Measurements from ENCODE around the gene FAU. TPM values are rescaled to one million over a fixed set of nuclear protein-coding genes. Genes with fewer than 3 reads are reported as not detected.

The FAU gene
- polyA plus RNA-seq, 12 donors: 680 to 974 (median 806) TPM; not detected in 1

DNA sequence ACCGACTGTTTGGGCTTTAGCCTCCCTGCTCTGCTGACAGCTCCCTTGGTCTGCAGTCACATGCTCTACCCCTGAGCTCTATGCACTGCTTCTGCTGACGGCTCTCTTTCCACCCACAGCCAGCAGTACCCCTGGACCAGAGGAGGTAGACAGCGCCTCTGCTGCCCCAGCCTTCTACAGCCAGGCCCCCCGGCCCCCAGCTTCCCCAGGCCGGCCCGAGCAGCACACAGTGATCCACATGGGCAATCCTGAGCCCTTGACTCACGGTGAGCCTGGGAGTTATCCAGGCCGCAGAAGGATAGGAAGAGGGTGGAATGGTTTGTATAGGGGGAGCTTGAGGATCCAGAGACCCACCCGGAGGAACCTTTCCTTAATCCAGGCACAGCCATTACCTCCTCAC is 35.1 kb downstream of the FAU start:
- DNase-seq: no peak

DNA sequence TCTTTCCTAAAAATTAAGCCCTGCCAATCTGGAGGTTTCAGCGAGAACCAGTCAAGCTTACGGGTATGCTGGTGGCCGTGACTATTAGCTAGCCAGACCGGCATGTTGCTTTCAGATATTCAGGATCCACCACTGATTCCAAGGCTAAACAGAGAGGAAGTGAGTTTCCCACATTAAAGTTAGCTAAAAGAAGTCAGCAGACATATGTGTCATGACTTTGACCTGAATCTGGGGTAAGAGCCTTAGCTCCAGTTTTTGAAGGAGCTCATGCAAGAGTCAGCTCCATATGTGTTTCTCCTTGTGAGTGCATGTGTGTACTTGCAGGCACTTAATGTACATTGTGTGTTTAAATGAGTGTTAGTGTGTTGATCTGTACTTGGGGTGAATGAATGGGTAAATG is 36.5 kb downstream of the FAU start:
- no peak for DNase-seq

DNA sequence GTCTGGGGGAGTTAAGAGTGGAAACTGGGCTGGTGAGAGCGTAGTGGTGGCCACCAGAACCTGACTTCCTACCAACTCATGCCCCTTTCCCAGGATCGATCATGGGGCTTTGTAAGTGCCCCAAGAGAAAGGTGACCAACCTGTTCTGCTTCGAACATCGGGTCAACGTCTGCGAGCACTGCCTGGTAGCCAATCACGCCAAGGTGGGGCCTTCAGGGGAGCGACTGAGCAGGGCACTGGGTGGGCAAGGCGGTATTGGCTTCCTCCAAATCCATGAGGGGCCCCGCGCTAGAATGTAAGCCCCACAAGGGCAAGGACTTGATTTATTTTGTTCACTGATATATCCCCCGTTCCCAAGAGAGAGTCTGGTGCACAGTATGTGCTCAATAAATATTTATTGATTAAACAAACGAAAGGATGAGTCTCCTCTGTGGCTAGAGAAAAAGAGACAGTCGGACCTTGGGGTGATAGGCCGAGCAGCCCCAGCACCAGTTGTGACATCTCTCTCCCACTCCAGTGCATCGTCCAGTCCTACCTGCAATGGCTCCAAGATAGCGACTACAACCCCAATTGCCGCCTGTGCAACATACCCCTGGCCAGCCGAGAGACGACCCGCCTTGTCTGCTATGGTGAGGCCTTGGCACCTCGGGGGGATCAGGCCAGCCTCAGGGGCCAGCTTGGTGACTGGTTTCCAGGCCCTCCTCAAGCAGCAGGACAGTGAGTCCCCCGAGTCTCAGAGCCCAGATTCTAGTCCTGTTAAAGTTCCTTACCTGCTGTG is 37.1 kb downstream of the FAU start:
- no peak for DNase-seq

DNA sequence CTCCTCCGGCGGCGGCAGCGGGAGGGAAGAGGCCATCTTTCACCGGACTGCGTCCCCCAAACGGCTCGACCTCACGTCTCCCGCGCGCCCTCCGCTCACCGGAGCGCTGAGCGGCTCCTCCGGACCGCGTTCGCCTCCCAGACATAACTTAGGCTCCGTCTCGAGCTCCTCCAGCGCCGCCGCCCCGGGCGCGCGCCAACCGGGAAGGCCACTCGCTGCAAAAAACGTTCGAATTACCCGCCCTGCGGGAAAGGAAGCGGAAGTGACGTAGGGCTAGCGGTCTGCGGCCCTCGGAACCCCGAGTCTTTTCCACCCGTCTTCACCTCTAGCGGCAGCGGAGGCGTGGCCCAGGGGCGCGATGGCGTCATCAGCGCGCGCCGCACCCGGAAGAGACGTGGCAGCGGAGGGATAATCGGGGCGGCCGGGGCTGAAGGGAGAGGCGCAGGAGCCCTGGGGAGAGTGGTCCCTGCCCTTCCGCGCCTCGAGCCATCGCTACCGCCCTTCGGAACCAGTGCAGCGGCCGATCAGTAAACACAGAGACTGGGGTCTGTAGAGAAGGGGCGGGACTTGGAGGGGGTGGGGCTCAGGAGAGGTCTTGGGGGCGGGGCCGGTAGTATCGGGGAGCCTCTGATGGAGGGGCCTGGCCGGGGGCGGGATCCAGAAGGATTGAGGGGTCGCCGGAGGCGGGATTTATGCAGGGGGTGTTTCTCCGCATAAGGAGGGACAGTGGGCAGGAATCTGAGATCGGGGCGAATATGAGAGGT is 37.9 kb downstream of the FAU start, which contains the start of the genes CDCA5 and ZFPL1:
Gene CDCA5 (minus strand): TSS at position 207 of the 764 bp plus-strand sequence. CDS start 62 bp downstream, at position 145.
Gene ZFPL1 (plus strand): TSS at position 389 of the 764 bp plus-strand sequence. CDS start 477 bp downstream, outside the sequence.
- peak; percentile 96 for DNase-seq

DNA sequence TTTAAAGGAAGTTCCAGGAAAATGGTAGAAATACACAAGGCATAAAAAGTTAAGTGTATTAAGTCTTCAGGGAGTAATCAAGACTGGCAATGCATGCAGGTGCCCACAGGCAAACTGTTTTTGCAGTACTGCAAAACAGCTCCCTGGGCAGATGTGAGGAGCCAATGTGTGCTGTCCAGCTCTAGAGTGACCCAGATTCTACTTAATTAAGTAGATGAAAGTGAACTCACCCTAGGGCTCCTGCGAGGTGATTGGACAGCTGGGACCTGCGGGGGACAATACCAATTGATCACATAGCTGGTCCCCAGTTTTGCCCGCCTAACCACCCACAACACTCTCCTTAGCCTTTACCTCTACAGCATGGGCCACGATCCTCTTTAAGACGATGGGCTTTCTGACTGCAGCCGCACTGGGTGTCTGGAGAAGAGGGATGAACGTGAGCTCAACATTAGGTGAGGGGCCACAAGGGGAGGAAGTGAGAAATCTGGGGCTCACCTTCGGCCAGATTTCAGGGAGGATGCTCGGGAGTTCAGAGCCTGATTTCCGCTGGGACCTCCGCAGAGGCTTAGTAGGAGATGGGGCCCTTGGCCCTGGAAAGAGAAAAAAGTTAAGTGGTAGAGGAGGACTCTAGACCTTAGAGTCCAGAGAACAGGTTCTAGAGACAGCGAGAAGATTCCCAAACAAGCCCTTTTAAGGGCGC is 38.6 kb downstream of the FAU start:
- no peak for DNase-seq

DNA sequence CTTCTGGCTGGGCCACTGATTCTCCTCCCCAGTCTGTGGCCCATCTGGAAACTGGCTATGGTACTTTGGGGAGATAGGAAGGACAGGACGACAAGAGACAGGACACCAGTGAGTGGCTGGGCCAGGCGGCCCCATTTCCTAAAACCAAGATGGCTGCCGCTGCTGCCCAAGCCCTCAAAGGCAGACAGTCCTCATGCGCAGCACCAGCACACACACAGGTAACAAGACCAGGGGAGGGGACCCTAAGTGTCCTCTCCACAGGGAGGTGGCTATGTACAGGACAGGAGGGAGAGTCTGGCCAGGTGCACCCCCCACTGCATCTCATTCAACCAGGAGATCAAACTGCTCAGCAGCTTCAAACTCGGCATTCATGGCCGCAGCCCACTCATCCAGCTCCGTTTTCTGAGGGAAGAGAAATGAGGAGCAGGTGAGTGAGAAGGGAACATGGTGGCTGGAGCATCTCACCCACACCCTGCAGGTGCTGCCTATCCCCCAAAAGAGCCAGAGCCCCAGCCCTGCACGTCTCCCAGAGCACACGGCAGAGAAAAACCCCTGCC is 43.1 kb downstream of the FAU start:
- no peak for DNase-seq

DNA sequence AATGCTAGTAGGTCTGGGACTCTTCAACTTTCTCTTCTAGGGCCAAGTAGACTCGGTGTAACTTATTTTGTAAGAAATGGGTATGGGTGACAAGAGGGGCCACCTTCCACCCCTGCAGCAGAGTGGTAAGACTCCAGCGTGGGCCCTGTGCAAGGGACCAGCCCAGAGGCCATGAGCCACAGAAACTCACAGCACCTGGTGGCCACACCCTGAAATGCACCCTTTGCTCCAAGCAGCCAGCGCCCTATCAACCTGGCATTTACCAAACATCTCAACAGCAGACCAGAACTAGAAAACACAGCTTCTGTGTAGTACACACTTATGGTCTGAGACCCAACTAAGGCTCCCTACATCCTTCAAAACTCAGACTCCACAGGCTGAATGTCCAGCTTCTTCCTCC is 43.8 kb downstream of the FAU start:
- DNase-seq: no peak

DNA sequence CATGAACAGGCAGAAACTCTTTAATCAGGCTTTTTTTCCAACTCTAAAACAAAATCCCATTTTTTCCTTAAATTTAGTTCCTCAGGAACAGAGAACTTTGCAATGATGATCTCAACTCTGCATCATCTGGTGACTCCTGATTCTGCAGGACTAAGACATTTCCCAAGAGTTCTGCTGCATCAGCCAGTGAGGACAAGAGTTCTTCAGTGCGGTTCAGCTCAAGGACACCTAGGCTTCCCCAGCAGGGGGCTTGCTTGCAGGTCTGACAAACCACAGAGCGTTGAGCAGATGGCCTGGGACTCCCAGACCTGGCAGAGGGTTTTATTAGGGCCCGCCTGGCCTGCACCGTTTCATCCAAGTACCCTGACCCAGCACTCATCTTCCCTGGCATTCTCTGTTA is 44.5 kb downstream of the FAU start:
- no peak for DNase-seq

DNA sequence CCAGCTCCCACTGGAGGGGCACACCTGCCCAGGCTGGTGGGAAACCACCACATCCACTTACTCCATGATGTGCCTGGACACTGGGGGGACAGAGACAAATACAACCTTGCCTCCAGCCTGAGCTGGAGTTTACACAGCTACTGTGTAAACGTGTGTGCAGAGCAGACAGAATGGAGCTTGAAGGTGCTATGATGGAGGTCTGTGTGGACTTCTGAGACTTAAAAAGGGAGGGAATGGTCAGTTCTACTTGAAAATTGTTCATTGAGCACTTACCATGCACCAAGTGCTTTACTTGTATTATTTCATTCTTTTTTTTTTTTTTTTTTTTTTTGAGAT is 49.3 kb downstream of the FAU start:
- no peak for DNase-seq

DNA sequence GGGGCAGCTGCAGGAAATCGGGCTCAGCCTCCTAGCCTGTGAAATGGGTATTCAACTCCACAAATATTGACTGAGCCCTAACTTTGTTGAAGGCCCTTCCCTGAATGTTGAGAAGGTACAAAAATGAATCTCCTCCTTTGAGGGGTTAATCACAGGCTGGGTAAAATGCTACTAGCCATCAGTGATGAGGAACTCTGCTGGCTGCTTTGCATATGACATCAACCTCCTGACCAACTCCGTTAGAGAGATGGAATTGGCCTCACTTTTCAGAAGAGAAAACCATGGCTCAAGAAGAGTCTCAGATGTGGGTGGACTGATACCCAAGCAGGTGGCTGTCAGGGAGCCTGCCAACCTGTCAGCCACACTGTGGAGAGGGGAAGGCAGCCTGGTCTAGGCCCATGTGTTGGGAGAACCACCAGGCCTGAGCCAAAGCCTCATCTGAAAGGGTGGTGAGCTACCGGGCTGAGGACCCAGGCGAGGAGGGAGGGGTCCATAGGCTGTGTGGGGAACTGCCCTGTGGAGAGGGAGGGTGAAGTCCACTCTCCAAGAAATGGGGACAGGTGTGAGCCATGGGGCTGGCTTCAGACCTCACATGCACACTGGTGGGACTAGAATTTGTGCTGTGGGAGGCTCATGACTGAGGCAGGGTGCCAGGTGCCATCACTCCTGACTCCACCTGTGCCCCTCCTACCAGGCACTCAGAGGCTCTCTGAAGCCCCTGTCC is 49.9 kb downstream of the FAU start:
- DNase-seq: no peak

Other genes starting within 250 kb of the FAU start
- gene EHD1, start 243.5 kb downstream of the FAU start, polyA plus RNA-seq (ENCODE audit: insufficient read length in 12 of 12): 100 to 1,000 TPM in 5 of 12 donors, 10 to 100 TPM in 7; 64.6 to 363 (median 85.9) TPM
- gene ATG2A, start 204.9 kb downstream of the FAU start, polyA plus RNA-seq (ENCODE audit: insufficient read length in 12 of 12): 10 to 100 TPM in 6 of 12 donors, 1 to 10 TPM in 5, not detected in 1; 7.9 to 25.2 (median 10.0) TPM
- 10 to 100 TPM in 9 of 12 donors, 1 to 10 TPM in 2, not detected in 1; 9.6 to 14.2 (median 12.3) TPM for gene PPP2R5B, start 197.4 kb downstream of the FAU start, polyA plus RNA-seq (ENCODE audit: insufficient read length in 12 of 12)
- gene GPHA2, start 186.2 kb downstream of the FAU start, polyA plus RNA-seq (ENCODE audit: insufficient read length in 12 of 12): under 1 TPM in 2 of 12 donors, not detected in 10; 0.30 to 0.39 TPM
- not detected for gene MAJIN, start 150.0 kb downstream of the FAU start, polyA plus RNA-seq (ENCODE audit: insufficient read length in 12 of 12)
- 1 to 10 TPM in 3 of 12 donors, under 1 TPM in 7, not detected in 2; 0.40 to 1.3 (median 0.79) TPM for gene BATF2, start 125.2 kb downstream of the FAU start, polyA plus RNA-seq (ENCODE audit: insufficient read length in 12 of 12)
- gene ARL2, start 108.0 kb downstream of the FAU start, polyA plus RNA-seq (ENCODE audit: insufficient read length in 12 of 12): 100 to 1,000 TPM in 1 of 12 donors, 10 to 100 TPM in 10, not detected in 1; 59.8 to 130 (median 72.3) TPM
- 10 to 100 TPM in 11 of 12 donors, not detected in 1; 16.1 to 28.5 (median 20.4) TPM for gene SNX15, start 94.7 kb downstream of the FAU start, polyA plus RNA-seq (ENCODE audit: insufficient read length in 12 of 12)
- gene SAC3D1, start 80.9 kb downstream of the FAU start, polyA plus RNA-seq (ENCODE audit: insufficient read length in 12 of 12): 10 to 100 TPM in 6 of 12 donors, 1 to 10 TPM in 5, not detected in 1; 7.7 to 19.5 (median 10.4) TPM
- gene NAALADL1, start 63.6 kb downstream of the FAU start, polyA plus RNA-seq (ENCODE audit: insufficient read length in 12 of 12): 10 to 100 TPM in 2 of 12 donors, 1 to 10 TPM in 9, not detected in 1; 5.1 to 26.1 (median 7.8) TPM
- 10 to 100 TPM in 6 of 12 donors, 1 to 10 TPM in 5, not detected in 1; 7.1 to 15.8 (median 11.0) TPM for gene CDCA5, start 38.1 kb downstream of the FAU start, polyA plus RNA-seq (ENCODE audit: insufficient read length in 12 of 12)
- 10 to 100 TPM in 11 of 12 donors, not detected in 1; 17.1 to 37.9 (median 21.0) TPM for gene ZFPL1, start 37.9 kb downstream of the FAU start, polyA plus RNA-seq (ENCODE audit: insufficient read length in 12 of 12)
- gene VPS51, start 25.9 kb downstream of the FAU start, polyA plus RNA-seq (ENCODE audit: insufficient read length in 12 of 12): 100 to 1,000 TPM in 4 of 12 donors, 10 to 100 TPM in 7, not detected in 1; 83.5 to 141 (median 95.8) TPM
- 10 to 100 TPM in 7 of 12 donors, 1 to 10 TPM in 4, not detected in 1; 6.1 to 59.2 (median 11.3) TPM for gene TM7SF2, start 10.3 kb downstream of the FAU start, polyA plus RNA-seq (ENCODE audit: insufficient read length in 12 of 12)
- 1 to 10 TPM in 10 of 12 donors, not detected in 2; 2.6 to 6.6 (median 3.7) TPM for gene ZNHIT2, start 4.4 kb downstream of the FAU start, polyA plus RNA-seq (ENCODE audit: insufficient read length in 12 of 12)
- 10 to 100 TPM in 11 of 12 donors, not detected in 1; 22.3 to 45.7 (median 25.1) TPM for gene MRPL49, start 187 bp upstream of the FAU start, polyA plus RNA-seq (ENCODE audit: insufficient read length in 12 of 12)
- gene SYVN1, start 12.4 kb upstream of the FAU start, polyA plus RNA-seq (ENCODE audit: insufficient read length in 12 of 12): 10 to 100 TPM in 11 of 12 donors, not detected in 1; 36.7 to 53.3 (median 45.5) TPM
- gene SPDYC, start 48.1 kb upstream of the FAU start, polyA plus RNA-seq (ENCODE audit: insufficient read length in 12 of 12): under 1 TPM in 1 of 12 donors, not detected in 11; 0.17 TPM
- 100 to 1,000 TPM in 2 of 12 donors, 10 to 100 TPM in 9, not detected in 1; 64.7 to 140 (median 73.6) TPM for gene CAPN1, start 59.8 kb upstream of the FAU start, polyA plus RNA-seq (ENCODE audit: insufficient read length in 12 of 12)
- 10 to 100 TPM in 11 of 12 donors, not detected in 1; 30.7 to 52.6 (median 39.3) TPM for gene POLA2, start 139.8 kb upstream of the FAU start, polyA plus RNA-seq (ENCODE audit: insufficient read length in 12 of 12)
- 10 to 100 TPM in 11 of 12 donors, not detected in 1; 19.6 to 38.6 (median 27.5) TPM for gene CDC42EP2, start 192.7 kb upstream of the FAU start, polyA plus RNA-seq (ENCODE audit: insufficient read length in 12 of 12)
- gene DPF2, start 211.7 kb upstream of the FAU start, polyA plus RNA-seq (ENCODE audit: insufficient read length in 12 of 12): 10 to 100 TPM in 11 of 12 donors, not detected in 1; 40.1 to 70.2 (median 51.2) TPM
- gene TIGD3, start 232.6 kb upstream of the FAU start, polyA plus RNA-seq (ENCODE audit: insufficient read length in 12 of 12): under 1 TPM in 9 of 12 donors, not detected in 3; 0.11 to 0.30 (median 0.24) TPM